Activated CD8-positive, alpha-beta memory T cell treated with anti-CD3 and anti-CD28 coated beads, Interleukin-2, amount 50 U/mL, for 1 hour (primary cell): ENCODE results near the gene ASMTL.
"Not testable (repeated sequence)": the region's sequence is repeated elsewhere in the genome, so short reads cannot be mapped to it uniquely, and the experiment has no call there.

Source experiments
- DNase-seq: peaks from one replicate; pipeline ENCODE4 v3.0.0-alpha.2; 2020; ENCODE audit errors: extremely low read depth

The ASMTL gene

DNA sequence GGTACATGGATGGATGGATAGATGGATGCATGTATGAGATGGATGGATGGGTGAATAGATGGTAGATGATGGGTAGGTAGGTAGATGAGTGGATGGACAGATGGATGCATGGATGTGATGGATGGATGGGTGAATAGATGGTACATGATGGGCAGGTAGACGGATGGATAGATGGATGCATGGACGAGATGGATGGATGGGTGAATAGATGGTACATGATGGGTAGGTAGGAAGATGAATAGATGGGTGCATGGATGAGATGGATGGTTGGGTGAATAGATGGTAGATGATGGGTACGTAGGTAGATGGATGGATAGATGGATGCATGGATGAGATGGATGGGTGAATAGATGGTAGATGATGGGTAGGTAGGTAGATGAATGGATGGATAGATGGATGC is 48.8 kb downstream of the ASMTL start:
- not testable (repeated sequence) for DNase-seq

GRCh38 chrX:1403228-1403627 is 49.5 kb downstream of the ASMTL start:
- no peak for DNase-seq

DNA sequence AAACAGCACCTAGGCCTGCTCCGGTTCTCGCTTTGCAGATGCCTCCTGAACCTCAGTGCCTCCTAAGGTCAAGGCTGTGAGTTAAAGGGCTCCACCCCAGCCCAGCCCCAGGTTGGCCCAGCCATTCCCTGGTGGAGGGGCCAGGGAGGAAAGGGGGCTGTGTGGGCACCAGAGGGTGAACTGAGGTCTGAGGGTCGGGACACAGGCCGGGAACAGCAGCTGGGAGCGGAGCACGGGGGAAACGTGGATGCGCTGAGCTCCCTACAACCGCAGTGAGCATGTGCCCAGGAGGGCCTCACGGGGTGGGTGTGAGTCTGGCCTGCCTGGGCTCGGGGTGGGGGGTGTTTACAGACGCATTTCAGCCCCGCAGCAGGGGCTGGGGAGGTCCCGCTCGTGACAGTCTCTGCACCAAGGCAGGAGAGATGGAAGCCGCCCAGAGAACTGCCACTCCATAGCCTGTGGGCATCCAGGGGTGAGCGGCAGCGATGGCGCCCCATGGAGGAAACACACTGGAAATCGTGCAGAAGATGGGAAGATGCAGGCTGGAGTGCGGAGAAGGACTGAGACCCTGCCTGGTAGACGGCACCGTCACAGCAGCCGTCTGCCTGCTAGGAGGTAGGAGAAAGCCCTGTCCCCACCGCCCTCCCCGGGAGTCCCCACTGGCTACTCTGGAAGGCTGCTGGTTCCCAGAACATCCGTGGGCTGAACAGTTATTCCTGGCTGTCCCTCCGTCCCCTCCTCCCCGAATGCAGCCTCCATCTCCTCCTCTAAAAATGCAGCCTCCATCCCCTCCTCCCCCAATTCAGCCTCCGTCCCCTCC is 50.9 kb downstream of the ASMTL start:
- DNase-seq, result no peak

- DNase-seq, result no peak
Measured at GRCh38 chrX:1400742-1401471, 51.8 kb downstream of the ASMTL start.

DNA sequence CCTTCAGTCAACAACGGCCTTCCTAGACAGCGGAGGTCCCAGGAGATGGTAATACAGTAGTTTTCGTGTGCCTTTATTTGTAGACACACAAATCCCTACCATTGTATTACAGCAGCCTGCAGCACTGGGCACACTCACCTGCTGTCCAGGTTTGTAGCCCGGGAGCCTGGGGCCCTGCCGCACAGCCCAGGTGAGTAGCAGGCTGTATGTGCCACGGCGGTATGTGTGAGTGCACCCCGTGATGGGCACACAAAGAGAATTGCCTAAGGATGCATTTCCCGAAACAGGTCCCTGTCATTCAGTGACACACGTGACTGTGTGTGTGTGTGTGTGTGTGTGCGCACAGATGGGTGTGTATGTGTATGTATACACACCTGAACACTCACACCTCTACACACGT is 52.7 kb downstream of the ASMTL start:
- no peak for DNase-seq

DNA sequence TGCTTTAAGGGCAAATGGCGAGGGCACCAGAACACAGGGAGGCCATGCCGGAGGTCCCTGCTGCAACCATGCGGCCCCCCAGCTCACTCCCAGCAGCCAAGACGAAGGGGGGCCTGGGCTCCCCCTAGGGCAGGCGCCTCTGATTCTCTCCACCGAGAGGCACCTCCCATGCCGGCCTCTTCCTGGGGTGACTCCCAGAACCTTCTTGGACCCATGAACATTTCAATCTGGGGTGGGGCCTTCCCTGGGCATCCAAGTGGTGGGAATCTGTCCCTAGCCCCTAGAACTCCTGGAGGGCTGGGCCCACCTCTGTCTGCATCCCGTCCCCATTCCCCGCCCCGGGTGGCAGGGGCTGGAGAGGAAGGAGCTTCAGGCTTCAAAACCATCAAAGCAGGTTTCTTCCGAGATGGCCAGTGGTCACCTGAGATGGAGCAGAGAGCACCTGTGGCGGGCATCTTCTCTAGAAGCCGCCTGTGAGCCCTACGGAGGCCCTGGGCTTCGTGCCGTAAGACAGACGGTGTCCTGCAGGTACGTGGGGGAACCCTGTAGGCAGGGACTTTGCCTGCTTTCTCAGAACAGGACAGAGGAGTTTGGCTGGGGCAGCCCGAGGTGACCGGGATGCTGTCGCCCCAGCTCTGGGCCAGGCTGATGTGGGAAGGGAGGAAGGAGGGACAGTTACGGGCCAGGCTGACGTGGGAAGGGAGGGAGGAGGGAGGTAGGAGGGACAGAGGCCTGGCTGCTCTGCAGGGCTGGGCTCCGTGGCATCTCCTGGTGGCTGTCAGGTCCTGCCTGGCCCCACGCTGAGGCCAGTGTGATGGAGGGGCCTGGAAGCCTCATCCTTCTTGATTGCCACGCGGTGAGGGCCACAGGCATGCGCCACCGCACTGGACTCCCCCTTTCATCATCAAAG is 54.0 kb downstream of the ASMTL start:
- no peak for DNase-seq

DNA sequence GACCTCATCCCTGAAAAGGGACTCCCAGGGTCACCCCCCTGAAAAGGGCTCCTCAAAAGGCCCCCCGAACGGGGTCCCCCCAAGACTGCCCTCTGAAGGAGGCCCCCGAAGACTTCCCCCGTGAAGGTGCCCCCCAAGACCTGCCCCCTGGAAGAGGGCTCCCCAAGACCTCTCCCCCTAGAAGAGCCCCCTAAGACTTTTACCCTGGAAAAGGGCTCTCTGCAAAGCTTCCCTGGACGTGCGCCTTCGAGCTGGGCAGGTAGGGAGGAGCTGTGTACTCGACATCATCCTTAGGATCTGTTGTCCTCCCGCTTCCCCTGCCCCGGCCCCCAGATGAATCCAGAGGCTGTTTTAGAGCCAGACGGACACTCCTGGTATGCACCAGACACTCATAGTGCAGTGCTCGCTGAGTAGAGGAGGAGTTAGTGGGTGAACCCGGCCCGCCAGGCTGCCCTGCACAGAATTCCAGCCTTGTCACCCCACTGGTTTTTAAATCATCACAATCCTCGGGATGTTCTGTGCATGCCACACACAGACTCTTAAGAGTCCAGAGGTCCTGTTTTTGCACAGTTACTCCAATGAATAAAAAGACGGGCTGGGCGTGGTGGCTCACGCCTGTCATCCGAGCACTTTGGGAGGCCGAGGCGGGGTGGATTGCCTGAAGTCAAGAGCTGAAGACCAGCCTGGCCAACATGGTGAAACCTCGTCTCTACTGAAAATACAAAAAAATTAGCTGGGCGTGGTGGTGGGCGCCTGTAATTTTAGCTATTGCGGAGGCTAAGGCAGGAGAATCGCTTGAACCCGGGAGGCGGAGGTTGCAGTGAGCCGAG is 55.1 kb downstream of the ASMTL start:
- DNase-seq, result no peak

DNA sequence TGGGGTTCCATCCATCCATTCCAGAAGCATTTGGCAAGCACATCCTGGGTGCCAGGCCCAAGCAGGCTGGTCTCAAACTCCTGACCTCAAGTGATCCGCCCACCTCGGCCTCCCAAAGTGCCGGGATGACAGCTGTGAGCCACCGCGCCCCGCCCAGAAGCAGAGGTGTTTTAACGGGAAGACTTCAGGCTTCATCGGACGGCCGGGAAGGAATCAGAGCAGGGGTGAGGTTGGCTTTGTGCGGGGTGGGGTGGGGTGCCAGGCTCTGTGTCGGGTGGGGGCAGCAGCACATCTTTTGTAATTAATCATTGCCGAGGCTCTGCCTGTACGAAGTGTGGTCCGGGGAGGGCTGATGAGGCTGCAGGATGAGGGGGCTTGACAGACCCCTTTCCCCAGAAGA is 55.7 kb downstream of the ASMTL start:
- no peak for DNase-seq

- DNase-seq, result no peak
Measured at GRCh38 chrX:1395646-1396216, 57.0 kb downstream of the ASMTL start.

DNA sequence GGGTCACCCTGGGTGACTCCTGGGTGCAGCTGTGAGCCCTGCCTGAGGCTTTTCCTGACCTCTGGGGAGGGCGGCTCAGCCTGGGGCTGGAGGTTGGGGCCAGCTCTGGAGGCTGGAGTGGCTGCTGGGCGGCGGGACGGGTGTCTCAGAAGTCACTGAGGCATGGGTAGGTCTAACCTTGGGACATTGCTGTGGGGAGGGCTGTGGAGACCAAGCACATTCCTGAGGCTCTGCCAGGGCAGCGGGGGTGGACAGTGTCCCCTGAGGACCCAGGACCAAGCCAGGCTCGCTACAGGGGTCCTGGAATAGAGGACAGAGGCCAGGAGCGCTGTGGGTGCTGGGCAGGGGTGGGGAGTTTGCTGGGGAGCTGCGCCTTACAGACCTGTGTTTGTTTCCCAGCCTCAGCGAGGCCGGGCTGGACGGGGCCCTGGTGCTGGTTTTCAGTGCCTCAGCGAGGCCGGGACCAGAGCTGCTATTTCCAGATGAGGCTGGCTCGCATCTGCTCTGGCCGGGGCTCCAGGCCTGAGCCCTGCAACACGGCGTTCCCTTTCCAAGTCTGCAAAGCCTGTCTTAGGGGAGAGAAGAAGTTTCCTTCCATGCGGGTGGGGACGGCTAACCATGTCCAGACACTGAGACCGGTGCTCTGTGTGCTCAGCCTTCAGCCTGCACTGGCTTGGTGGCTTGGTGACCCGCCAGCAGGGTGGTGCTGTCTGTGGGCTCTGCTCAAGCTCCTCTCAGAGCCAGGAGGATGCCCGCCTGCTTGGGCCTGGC is 57.8 kb downstream of the ASMTL start:
- no peak for DNase-seq

GRCh38 chrX:1393871-1394615 is 58.7 kb downstream of the ASMTL start:
- DNase-seq, result no peak

DNA sequence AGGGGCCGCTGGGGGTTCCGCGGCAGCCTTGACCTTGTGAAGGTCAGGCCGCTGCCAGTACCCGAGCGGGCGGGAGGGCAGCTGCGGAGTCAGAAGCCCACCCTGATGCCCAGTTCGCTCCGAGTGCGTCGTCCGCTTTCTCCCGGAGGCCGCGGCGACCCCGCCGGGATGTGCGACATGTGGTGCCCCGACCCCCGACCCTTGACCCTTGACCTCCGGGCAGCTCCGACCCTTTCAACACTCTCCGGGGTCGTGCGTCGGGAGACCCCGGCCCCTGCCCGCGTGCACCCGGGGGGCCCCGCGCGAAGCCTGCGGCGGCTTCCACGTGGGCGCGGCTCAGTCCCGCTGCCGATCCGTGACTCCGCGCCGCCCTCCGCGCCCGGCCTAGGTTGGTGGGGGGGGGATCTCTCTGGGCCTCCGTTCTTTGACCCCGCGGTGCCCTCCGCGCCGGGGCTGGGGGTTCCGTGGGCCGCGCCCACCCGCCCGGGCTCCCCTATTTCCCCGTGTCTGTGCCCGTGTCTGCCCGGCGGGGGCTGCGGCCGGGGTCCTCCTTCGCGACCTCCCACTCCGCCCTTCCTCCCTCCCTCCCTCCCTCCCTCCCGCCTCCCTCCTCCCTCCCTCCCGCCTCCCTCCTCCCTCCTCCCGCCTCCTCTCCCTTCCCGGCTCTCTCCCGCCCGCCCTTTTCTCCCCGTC is 60.2 kb downstream of the ASMTL start:
- no peak for DNase-seq

DNA sequence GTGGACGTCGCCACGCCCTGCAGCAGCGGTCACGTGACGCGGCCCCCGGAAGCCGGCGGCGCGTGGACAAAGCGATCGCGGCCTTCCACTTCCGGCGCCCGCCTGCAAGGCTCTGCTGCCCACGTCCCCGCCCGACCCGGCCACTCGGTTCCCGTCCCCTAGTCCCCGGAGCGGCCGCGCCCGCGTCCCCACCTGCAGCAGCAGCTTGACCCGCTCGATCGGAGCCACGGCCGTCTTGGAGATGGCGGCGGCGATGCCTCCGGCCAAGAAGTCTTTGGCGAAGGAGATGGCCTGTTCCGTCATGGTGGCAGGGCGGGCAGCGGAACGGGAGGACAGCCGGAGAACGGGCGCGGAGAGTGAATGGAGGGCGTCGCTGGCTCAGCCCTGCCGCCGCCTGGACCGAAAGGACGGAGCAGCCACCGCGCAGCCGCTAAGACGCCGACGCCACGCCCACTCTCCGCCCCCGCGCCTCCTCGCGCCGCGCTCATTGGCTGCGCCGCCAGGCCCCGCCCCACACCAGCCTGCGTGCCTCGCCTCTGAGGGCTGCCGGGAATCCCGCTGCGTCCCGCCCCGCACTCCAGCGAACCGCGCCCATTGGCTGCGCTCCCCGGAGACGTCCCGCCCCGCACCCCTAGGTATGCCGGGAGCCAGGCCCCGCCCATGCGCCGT is 60.9 kb downstream of the ASMTL start, which contains the start of gene SLC25A6:
TSS of gene SLC25A6 (minus strand) at position 407 of the 669 bp plus-strand sequence. CDS start at position 303, 104 bp downstream.
- peak; percentile 93 for DNase-seq

- DNase-seq, result no peak
Measured at GRCh38 chrX:1391370-1391706, 61.4 kb downstream of the ASMTL start.

GRCh38 chrX:1390621-1391369 is 61.9 kb downstream of the ASMTL start:
- no peak for DNase-seq

GRCh38 chrX:1389993-1390285 is 62.8 kb downstream of the ASMTL start:
- DNase-seq, result no peak

GRCh38 chrX:1389181-1389992 is 63.3 kb downstream of the ASMTL start:
- no peak for DNase-seq
